Measurements from ENCODE around the gene OSBPL8.

- TF ChIP-seq POLR2A (IDR thresholded peaks at IDR 0.05) (no peak), CTCF (IDR thresholded peaks at IDR 0.05) (no peak)
These were observed 213.3 kb downstream of the OSBPL8 start for GRCh38 chr12:76346236-76346635.

Data from adrenal gland (tissue), 5 donors.